ENCODE data around the gene CDC6.

The CDC6 gene
- total RNA-seq: 2.0 to 2.2 reads per million in 2 donors

GRCh38 chr17:40287494-40288369 is at the start of gene CDC6:
TSS of gene CDC6 (plus strand) at chr17:40287879. CDS start at chr17:40289421, 1,542 bp downstream.
- peak; percentile 96 for DNase-seq

GRCh38 chr17:40241252-40241834 is 46.3 kb upstream of the CDC6 start:
- DNase-seq: no peak

GRCh38 chr17:40242774-40243173 is 44.9 kb upstream of the CDC6 start:
- no peak for DNase-seq

- no peak for DNase-seq
Observed at GRCh38 chr17:40243761-40244160, 43.9 kb upstream of the CDC6 start.

- no peak for DNase-seq
Observed at GRCh38 chr17:40244255-40244654, 43.4 kb upstream of the CDC6 start.

GRCh38 chr17:40247926-40248495 is 39.7 kb upstream of the CDC6 start:
- no peak for DNase-seq

- DNase-seq: no peak
Observed at GRCh38 chr17:40248507-40248906, 39.2 kb upstream of the CDC6 start.

- no peak for DNase-seq
Observed at GRCh38 chr17:40251576-40251975, 36.1 kb upstream of the CDC6 start.

GRCh38 chr17:40253565-40253964 is 34.1 kb upstream of the CDC6 start:
- no peak for DNase-seq

- no peak for DNase-seq
Observed at GRCh38 chr17:40259505-40259904, 28.2 kb upstream of the CDC6 start.

- DNase-seq: no peak
Observed at GRCh38 chr17:40260528-40260927, 27.2 kb upstream of the CDC6 start.

GRCh38 chr17:40264458-40265185 is 23.1 kb upstream of the CDC6 start:
- no peak for DNase-seq

GRCh38 chr17:40265337-40265736 is 22.3 kb upstream of the CDC6 start:
- DNase-seq: no peak

GRCh38 chr17:40266882-40267281 is 20.8 kb upstream of the CDC6 start:
- DNase-seq: no peak

- no peak for DNase-seq
Observed at GRCh38 chr17:40268141-40268712, 19.5 kb upstream of the CDC6 start.

- DNase-seq: no peak
Observed at GRCh38 chr17:40278414-40278813, 9.3 kb upstream of the CDC6 start.

- no peak for DNase-seq
Observed at GRCh38 chr17:40279402-40279801, 8.3 kb upstream of the CDC6 start.

GRCh38 chr17:40281663-40282062 is 6.0 kb upstream of the CDC6 start:
- no peak for DNase-seq

- no peak for DNase-seq
Observed at GRCh38 chr17:40283662-40284061, 4.0 kb upstream of the CDC6 start.

GRCh38 chr17:40284085-40284713 is 3.5 kb upstream of the CDC6 start:
- no peak for DNase-seq

- no peak for DNase-seq
Observed at GRCh38 chr17:40286473-40286872, 1.2 kb upstream of the CDC6 start.

- no peak for DNase-seq
Observed at GRCh38 chr17:40287159-40287493, 553 bp upstream of the CDC6 start.

All from T-helper 9 cell (primary cell).